PC-9 (cell line): ENCODE results near the gene CCDC85A.

Experiments
- CTCF ChIP-seq: fragments of 200-600 bp; sonication (generic); conservative IDR thresholded peaks from 2 replicates; pipeline ENCODE4 v1.6.1; 2017; ENCODE audit warnings: mixed run types, antibody characterized with exemption, mild to moderate bottlenecking, moderate library complexity
- EZH2 ChIP-seq: fragments of 200-600 bp; sonication (generic); IDR thresholded peaks from 2 replicates; pipeline ENCODE4 v1.8.0; 2017; ENCODE audit warnings: antibody characterized with exemption, low read depth

DNA sequence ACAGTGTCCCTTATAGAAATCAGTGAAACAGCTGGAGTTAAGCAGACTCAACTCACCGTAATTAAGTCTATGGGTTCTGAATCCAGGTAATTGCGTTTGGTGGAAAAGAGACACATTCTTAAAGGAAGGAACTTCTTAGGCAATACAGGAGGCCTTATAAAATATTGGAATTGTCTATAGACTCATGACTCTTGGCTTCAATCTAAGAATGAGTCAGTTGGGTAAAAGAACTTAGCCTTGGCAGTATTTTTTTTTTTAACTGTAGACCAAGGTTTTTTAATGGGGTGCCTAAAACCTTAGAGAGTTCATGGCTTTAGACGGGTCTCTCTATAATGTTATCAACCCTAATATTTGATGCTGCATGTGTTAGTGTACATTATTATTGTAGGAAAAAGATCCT is 47.6 kb downstream of the CCDC85A start:
- TF ChIP-seq CTCF (no peak), EZH2 (no peak)
